Rectal smooth muscle tissue (tissue), 1 donor: Measurements from ENCODE around the gene COPG2.
"Not testable (repeated sequence)": the region's sequence is repeated elsewhere in the genome, so short reads cannot be mapped to it uniquely, and the experiment has no call there.

Experiments
- H3K27ac ChIP-seq: one replicate; pipeline ENCODE4 v1.7.0; 2013; ENCODE audit warnings: low read depth, low read length, inconsistent platforms
- H3K27me3 ChIP-seq: one replicate; pipeline ENCODE4 v1.7.0; 2013; ENCODE audit warnings: low read length; ENCODE audit not compliant: control insufficient read depth, insufficient read depth
- H3K36me3 ChIP-seq: one replicate; pipeline ENCODE4 v1.7.0; 2013; ENCODE audit warnings: low read length; ENCODE audit not compliant: control insufficient read depth, insufficient read depth
- H3K4me1 ChIP-seq: one replicate; pipeline ENCODE4 v1.7.0; 2013; ENCODE audit warnings: low read length; ENCODE audit not compliant: control insufficient read depth, insufficient read depth
- H3K4me3 ChIP-seq: one replicate; pipeline ENCODE4 v1.7.0; 2013; ENCODE audit warnings: low read length
- H3K9ac ChIP-seq: one replicate; pipeline ENCODE4 v1.7.0; 2013; ENCODE audit warnings: low read length

COPG2 gene

DNA sequence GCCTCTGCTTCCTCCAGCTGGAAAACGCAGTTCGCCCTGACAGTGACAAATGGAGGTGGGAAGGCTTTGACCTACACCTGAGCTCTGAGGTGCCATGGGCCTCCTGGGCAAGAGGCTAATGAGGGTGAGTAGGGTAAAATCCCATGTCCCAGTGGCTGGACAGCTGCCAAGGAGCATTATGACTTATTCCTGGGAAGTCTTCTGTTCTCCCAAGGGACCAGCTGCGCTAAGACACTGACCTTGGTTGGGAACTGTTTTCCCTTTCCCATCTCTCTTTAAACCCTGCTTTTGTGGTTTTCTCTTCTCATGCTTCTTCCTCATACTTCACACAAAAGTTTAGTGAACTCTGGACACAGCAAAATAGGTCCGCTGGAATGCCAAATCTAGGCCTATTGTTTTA lies 72.6 kb downstream of the COPG2 start:
- no peak overlapping the region for H3K9ac ChIP-seq

DNA sequence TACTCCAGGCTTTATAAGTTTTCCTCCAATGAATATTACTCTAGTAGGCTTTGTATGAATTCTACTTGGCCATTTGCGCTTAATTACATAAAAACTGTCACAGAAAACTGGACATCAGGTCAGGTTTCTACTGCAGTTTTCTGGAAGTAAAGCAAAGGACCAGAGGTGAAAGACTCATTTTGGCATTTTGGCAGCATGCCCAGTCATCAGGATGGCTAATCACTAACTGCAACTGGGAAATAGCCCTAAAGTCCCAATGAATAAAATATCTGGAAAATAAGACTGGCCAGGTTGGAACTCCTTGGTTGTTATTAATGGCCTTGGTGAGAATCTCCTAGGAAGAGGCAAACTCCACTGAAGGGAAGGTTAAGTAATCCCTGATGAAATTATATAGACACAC lies 75.5 kb downstream of the COPG2 start:
- no peaks in the 10 kb centered on the region for H3K4me1 ChIP-seq
- H3K27me3 ChIP-seq: no peaks in the 10 kb centered on the region
- H3K4me3 ChIP-seq: no peak overlapping the region
- no peaks in the 10 kb centered on the region for H3K36me3 ChIP-seq
- H3K27ac ChIP-seq: no peak overlapping the region
- H3K9ac ChIP-seq: no peak overlapping the region

More for the DNA sequence above, 72.6 kb downstream of the COPG2 start:
- H3K27me3 ChIP-seq: no peaks in the 10 kb centered on the region
- no peaks in the 10 kb centered on the region for H3K4me1 ChIP-seq
- H3K27ac ChIP-seq: no peak overlapping the region
- H3K36me3 ChIP-seq: no peaks in the 10 kb centered on the region
- no peak overlapping the region for H3K4me3 ChIP-seq

DNA sequence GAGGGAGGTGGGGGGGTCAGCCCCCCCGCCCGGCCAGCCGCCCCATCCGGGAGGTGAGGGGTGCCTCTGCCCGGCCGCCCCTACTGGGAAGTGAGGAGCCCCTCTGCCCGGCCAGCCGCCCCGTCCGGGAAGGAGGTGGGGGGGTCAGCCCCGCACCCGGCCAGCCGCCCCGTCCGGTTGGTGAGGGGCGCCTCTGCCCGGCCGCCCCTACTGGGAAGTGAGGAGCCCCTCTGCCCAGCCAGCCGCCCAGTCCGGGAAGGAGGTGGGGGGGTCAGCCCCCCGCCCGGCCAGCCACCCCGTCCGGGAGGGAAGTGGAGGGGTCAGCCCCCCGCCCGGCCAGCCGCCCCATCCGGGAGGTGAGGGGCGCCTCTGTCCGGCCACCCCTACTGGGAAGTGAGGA lies 77.1 kb downstream of the COPG2 start:
- H3K4me3 ChIP-seq, H3K36me3 ChIP-seq, H3K4me1 ChIP-seq, H3K27ac ChIP-seq, H3K27me3 ChIP-seq, H3K9ac ChIP-seq: not testable (repeated sequence)

DNA sequence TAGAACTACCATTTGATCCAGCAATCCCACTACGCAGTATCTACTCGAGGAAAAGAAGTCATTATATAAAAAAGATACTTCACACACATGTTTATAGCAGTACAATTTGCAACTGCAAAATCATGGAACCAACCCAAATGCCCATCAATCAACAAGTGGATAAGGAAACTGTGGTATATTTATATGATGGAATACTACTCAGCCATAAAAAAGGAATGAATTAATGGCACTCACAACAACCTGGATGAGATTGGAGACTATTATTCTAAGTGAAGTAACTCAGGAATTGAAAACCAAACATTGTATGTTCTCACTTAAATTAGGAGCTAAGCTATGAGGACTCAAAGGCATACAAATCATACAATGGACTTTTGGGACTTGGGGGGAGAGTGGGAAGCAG lies 82.6 kb downstream of the COPG2 start:
- not testable (repeated sequence) for H3K4me3 ChIP-seq, H3K9ac ChIP-seq, H3K36me3 ChIP-seq, H3K27me3 ChIP-seq, H3K4me1 ChIP-seq, H3K27ac ChIP-seq

DNA sequence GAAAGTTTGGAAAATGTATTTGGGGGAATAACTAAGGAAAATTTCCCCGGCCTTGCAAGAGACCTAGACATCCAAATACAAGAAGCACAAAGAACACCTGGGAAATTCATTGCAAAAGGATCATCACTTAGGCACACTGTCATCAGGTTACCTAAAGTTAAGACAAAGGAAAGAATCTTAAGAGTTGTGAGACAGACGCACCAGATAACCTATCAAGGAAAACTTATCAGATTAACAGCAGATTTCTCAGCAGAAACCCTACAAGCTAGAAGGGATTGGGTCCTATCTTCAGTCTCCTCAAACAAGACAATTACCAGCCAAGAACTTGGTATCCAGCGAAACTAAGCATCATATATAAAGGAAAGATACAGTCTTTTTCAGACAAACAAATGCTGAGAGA lies 93.4 kb downstream of the COPG2 start:
- not testable (repeated sequence) for H3K9ac ChIP-seq, H3K36me3 ChIP-seq, H3K27me3 ChIP-seq, H3K4me1 ChIP-seq, H3K4me3 ChIP-seq, H3K27ac ChIP-seq

DNA sequence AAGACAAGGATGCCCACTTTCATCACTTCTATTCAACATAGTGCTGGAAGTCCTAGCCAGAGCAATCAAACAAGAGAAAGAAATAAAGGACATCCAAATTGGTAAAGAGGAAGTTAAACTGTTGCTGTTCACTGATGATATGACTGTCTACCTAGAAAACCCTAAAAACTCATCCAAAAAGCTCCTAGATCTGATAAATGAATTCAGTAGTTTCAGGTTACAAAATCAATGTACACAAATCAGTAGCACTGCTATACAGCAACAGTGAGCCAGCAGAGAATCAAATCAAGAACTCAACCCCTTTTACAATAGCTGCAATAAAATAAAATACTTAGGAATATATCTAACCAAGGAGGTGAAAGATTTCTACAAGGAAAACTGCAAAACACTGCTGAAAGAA lies 98.4 kb downstream of the COPG2 start:
- not testable (repeated sequence) for H3K4me1 ChIP-seq, H3K36me3 ChIP-seq, H3K9ac ChIP-seq, H3K4me3 ChIP-seq, H3K27ac ChIP-seq, H3K27me3 ChIP-seq

DNA sequence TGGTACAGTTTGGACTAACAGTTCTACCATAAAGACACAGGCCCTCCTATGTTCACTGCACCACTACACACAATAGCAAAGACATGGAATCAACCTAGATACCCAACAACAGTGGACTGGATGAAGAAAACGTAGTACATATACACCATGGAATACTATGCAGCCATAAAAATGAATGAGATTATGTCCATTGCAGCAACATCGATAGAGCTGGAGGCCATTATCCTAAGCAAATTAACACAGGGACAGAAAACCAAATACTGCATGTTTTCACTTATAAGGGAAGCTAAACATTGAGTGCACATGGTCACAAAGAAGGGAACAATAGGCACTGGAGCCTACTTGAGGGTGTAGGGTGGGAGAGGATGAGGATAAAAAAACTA lies 101.7 kb downstream of the COPG2 start:
- Histone ChIP-seq H3K4me3 (no peak overlapping the region), H3K4me1 (no peaks in the 10 kb centered on the region), H3K36me3 (no peaks in the 10 kb centered on the region), H3K27me3 (no peaks in the 10 kb centered on the region), H3K27ac (no peak overlapping the region), H3K9ac (no peak overlapping the region)

DNA sequence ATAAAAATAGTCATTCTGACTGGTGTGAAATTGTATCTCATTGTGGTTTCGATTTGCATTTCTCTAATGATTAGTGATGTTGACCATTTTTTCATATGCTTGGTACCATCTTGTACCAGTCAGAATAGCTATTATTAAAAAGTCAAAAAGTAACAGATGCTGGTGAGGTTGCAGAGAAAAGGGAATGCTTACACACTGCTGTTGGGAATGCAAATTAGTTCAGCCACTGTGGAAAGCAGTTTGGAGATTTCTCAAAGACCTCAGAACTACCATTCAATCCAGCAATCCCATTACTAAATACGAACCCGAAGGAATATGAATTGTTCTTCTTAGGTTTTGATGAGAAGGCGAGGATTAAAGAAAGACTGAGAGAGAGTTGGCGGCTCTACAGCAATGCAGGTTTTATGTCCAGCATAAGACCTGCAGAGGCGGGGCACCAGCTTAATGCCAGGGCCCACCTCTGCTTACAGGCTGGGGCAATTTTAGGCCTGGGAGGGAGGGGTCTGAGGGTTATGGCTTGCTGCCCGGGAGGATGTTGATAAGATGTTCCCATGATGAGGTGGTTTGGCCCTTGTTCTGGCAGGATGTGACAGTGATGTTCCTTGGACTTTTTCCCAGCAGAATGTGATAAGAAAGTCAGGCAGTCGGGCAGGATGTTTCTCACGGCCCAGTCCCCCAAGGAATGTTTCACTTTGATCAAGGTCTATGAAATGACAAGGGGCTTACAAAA lies 102.2 kb downstream of the COPG2 start:
- H3K27ac ChIP-seq: no peak overlapping the region

DNA sequence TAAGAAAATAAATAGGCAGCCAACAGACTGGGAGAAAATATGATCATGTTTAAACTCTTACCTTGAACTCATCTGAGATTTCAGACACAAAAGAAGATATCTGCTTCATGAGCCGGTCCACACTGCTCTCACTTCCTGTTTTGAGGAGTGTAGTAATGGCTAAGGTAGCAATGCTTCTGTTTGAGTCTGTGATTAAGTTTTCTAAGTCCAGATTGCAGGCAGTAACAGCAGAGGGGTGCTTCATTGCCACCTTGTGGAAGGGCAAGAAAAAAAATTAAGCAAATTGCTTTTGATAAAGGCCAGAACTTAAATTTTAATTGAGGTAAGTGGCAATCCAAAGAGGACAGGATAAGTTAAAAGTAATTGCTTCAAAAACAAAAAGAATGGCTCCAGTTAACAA lies 107.6 kb downstream of the COPG2 start:
- peaks cover 3% of the 10 kb centered on the region for H3K36me3 ChIP-seq
- H3K4me1 ChIP-seq: no peaks in the 10 kb centered on the region
- no peak overlapping the region for H3K9ac ChIP-seq
- H3K4me3 ChIP-seq: no peak overlapping the region
- H3K27ac ChIP-seq: no peak overlapping the region
- no peaks in the 10 kb centered on the region for H3K27me3 ChIP-seq

More for the DNA sequence above, 102.2 kb downstream of the COPG2 start:
- Histone ChIP-seq H3K4me3 (no peak overlapping the region), H3K36me3 (no peaks in the 10 kb centered on the region), H3K27me3 (no peaks in the 10 kb centered on the region), H3K4me1 (no peaks in the 10 kb centered on the region), H3K9ac (no peak overlapping the region)

DNA sequence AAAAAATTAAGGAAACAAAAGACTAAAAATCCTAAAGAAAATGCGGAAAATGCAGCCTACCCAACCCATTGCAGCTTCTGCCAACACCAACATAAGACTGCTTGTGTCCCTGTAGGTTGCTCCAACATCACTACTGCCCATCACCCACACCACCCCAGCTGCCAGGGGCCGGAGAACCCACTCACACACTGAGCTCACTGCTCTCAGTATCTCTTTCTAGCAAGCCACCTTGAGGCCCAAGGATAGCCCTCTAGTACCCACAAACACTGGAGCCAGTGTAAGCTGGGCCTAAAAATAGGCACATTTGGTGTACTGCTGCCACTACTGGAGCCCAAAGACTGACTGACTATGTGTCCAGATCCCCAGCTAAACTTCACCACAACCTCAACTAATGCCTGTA lies 109.4 kb downstream of the COPG2 start:
- H3K4me1 ChIP-seq: no peaks in the 10 kb centered on the region
- H3K9ac ChIP-seq: no peak overlapping the region
- H3K27me3 ChIP-seq: no peaks in the 10 kb centered on the region
- peaks cover 3% of the 10 kb centered on the region for H3K36me3 ChIP-seq
- H3K4me3 ChIP-seq: no peak overlapping the region
- H3K27ac ChIP-seq: no peak overlapping the region

DNA sequence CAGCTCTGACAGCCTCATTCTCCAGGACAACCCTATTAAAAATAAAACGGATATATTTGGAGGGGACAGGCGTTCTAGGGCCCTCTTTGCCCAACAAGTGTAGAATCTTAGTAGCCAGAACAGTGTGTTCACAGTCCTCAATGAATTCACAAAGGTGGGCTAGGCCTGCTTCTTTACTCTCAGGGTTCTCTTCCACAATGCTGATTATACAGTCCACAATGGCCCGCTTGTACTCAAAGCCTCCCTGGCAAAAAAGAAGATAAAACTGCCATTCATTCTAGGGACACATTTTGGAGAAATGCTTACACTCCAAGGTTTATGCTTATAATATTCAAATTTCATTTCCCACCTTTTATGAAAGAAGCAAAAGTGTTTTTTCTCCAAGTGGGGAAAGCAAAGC lies 114.1 kb downstream of the COPG2 start:
- H3K9ac ChIP-seq: no peak overlapping the region
- no peaks in the 10 kb centered on the region for H3K4me1 ChIP-seq
- no peak overlapping the region for H3K27ac ChIP-seq
- no peaks in the 10 kb centered on the region for H3K27me3 ChIP-seq
- H3K36me3 ChIP-seq: no peaks in the 10 kb centered on the region
- H3K4me3 ChIP-seq: no peak overlapping the region

DNA sequence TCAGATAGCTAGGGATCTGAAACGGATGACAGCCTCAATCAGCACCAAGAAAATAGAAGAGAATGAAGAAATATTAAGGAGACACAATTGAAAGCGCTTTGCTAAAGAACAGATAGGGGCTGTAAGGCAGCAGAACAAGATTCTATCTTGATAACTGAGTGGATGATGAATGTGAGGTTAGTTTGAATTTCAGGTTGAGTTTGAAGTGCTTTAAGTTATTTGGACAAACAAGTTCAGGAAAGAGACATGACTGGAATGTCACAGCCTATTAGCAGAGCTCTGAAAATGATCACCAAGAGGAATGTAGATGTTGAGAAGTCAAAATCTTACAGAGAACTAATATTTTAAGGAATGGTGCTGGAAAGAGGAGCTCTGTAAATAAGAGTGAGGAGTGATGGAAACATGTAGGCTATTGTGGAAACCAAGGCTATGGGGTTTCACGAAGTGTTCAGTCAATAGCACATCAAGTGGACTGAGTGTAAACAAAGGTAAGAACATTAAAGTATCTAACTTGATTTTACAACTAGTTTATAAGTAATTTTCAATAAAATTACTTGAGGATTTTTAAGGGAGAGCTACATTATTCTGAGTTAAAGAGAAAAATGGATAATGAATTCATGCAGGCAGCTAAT lies 115.0 kb downstream of the COPG2 start:
- Histone ChIP-seq H3K27me3 (no peaks in the 10 kb centered on the region), H3K36me3 (no peaks in the 10 kb centered on the region), H3K4me3 (no peak overlapping the region), H3K4me1 (no peaks in the 10 kb centered on the region), H3K27ac (no peak overlapping the region), H3K9ac (no peak overlapping the region)

DNA sequence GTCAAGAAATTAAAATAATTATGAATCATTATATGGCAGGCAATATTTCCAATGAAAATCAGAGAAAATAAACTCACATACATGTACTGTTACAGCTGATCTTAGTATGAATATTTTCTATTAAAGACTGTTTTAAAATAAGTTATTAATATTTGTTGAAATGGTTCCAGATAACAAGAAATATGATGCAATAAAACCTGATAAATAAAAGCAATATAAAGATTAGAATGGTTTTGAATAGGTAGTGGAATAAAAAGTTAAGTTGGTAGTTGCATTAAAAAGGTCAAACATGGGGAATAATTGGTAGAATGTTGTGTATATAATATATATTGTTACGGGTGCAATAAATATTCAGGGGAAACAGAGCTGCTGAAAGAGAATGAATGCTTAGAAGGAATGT lies 124.2 kb downstream of the COPG2 start:
- peaks cover 4% of the 10 kb centered on the region for H3K36me3 ChIP-seq
- no peaks in the 10 kb centered on the region for H3K4me1 ChIP-seq
- no peak overlapping the region for H3K4me3 ChIP-seq
- no peak overlapping the region for H3K27ac ChIP-seq
- H3K27me3 ChIP-seq: no peaks in the 10 kb centered on the region
- H3K9ac ChIP-seq: no peak overlapping the region
